ENCODE data around the gene TXNDC8. TPM values are rescaled to one million over a fixed set of nuclear protein-coding genes. Genes with fewer than 3 reads are reported as not detected.

The TXNDC8 gene
- total RNA-seq, 1 experiment from 2014 or later, result not detected

DNA sequence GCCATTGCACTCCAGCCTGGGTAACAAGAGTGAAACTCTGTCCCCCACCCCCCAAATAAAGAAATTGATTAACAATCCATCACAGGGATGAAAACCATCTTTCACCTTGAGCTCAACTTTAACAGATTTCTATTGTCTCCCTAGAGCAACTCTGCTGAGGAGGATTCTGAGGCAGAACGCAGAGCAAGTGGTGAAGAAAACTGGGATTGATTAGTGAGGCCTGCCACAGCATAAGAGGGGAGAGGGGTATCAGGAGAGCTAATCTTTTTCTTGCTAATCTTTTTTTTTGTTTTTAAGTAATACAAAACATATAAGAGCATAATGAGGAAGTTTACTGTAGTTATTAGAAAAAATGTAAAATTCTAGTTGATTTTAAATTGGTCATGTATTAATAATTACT is 8.9 kb downstream of the TXNDC8 start:
- Histone ChIP-seq H3K36me3 (ENCODE audit: control insufficient read depth, insufficient read depth, low read length) (no peaks in the 10 kb centered on the region), H3K27me3 (replicated peaks; ENCODE audit: control insufficient read depth, insufficient read depth, low read length) (no peaks in the 10 kb centered on the region), H3K9me3 (no peaks in the 10 kb centered on the region), H3K4me1 (no peaks in the 10 kb centered on the region; the same call in 1 of the 2 replicates), H3K4me3 (ENCODE audit: low read depth, low read length) (no peak overlapping the region)
- H3K4me1 Mint-ChIP-seq (ENCODE audit: low read depth, unreplicated experiment), result no peaks in the 10 kb centered on the region
- ChIA-PET CTCF (no interaction called here), POLR2A (interaction anchor here (0.5 kb wide), 1 partner anchor 72 kb away, joined by 11 read pairs; the partner anchor contains the start of gene TXN)
- intact Hi-C loops (cut with micrococcal nuclease; ENCODE audit: unreplicated experiment), result no loop called here
- H3K27me3 Mint-ChIP-seq (ENCODE audit: insufficient read depth, unreplicated experiment), result no peaks in the 10 kb centered on the region
- H3K9me3 Mint-ChIP-seq (ENCODE audit: unreplicated experiment), result no peaks in the 10 kb centered on the region
- no peak for DNase-seq
- no peak overlapping the region for H3K27ac Mint-ChIP-seq (ENCODE audit: unreplicated experiment)
- no TSS peak for BruUV-seq (replicated peaks)
- H3K36me3 Mint-ChIP-seq (ENCODE audit: insufficient read depth, unreplicated experiment), result no peaks in the 10 kb centered on the region
- TF ChIP-seq, protein P1, sequence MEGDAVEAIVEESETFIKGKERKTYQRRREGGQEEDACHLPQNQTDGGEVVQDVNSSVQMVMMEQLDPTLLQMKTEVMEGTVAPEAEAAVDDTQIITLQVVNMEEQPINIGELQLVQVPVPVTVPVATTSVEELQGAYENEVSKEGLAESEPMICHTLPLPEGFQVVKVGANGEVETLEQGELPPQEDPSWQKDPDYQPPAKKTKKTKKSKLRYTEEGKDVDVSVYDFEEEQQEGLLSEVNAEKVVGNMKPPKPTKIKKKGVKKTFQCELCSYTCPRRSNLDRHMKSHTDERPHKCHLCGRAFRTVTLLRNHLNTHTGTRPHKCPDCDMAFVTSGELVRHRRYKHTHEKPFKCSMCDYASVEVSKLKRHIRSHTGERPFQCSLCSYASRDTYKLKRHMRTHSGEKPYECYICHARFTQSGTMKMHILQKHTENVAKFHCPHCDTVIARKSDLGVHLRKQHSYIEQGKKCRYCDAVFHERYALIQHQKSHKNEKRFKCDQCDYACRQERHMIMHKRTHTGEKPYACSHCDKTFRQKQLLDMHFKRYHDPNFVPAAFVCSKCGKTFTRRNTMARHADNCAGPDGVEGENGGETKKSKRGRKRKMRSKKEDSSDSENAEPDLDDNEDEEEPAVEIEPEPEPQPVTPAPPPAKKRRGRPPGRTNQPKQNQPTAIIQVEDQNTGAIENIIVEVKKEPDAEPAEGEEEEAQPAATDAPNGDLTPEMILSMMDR (IDR thresholded peaks at IDR 0.05; ENCODE audit: insufficient read depth in 1 of 2, low read depth in 1 of 2, low read length in 1 of 2, severe bottlenecking in 1 of 2, unreplicated experiment in 1 of 2), result no peak
- no peak overlapping the region for H3K4me3 Mint-ChIP-seq (ENCODE audit: unreplicated experiment)

DNA sequence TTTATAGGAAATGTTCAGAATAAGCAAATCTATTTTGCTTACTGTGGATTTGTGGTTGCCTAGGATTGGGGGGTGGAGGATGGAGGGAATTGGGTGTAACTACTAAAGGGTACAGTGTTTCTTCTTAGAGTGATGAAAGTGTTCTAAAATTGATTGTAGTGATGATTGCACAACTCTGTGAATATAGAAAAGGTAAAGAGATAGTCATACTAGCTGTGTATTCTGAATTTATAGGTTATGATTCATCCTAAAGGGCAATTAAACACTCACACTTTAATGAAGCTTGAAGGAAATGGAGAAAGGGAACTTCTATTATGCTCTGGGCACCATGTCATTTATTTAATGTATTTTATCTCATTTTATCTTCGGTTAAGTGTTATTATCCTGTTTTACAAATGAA is 9.9 kb downstream of the TXNDC8 start:
- no peak overlapping the region for H3K4me3 ChIP-seq (ENCODE audit: low read depth, low read length)
- no peaks in the 10 kb centered on the region for H3K27me3 ChIP-seq (replicated peaks; ENCODE audit: control insufficient read depth, insufficient read depth, low read length)
- no peaks in the 10 kb centered on the region for H3K36me3 ChIP-seq (ENCODE audit: control insufficient read depth, insufficient read depth, low read length)
- DNase-seq, result no peak
- CTCF ChIA-PET, result no interaction called here
- POLR2A ChIA-PET, result no interaction called here
- H3K9me3 ChIP-seq, result no peaks in the 10 kb centered on the region
- intact Hi-C loops (cut with micrococcal nuclease; ENCODE audit: unreplicated experiment), result no loop called here
- Mint-ChIP-seq H3K4me1 (ENCODE audit: low read depth, unreplicated experiment) (no peaks in the 10 kb centered on the region), H3K36me3 (ENCODE audit: insufficient read depth, unreplicated experiment) (no peaks in the 10 kb centered on the region), H3K9me3 (ENCODE audit: unreplicated experiment) (no peaks in the 10 kb centered on the region), H3K4me3 (ENCODE audit: unreplicated experiment) (no peak overlapping the region), H3K27ac (ENCODE audit: unreplicated experiment) (no peak overlapping the region), H3K27me3 (ENCODE audit: insufficient read depth, unreplicated experiment) (no peaks in the 10 kb centered on the region)
- no peaks in the 10 kb centered on the region; the same call in 1 of the 2 replicates for H3K4me1 ChIP-seq
- TF ChIP-seq, protein P1 (IDR thresholded peaks at IDR 0.05; ENCODE audit: insufficient read depth in 1 of 2, low read depth in 1 of 2, low read length in 1 of 2, severe bottlenecking in 1 of 2, unreplicated experiment in 1 of 2), result no peak
- no TSS peak for BruUV-seq (replicated peaks)

DNA sequence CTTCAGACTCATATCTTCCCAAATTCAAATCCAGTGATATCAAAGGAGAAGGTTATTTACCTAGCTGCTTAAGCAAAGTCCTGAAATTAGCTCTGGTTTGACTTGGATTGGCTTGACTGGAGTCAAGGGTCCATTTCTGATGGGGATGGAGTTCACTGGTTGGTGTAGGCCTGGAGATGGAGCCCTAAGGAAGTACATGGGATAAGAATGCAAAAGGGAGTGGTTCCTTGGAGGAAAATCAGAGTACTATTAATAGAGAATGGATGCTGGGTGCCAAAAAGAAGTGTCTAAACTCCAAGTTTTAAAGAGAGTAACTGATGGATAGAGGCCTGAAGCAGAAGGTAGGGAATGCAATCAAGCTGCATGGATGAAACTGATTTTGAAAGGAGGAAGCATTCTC is 13.8 kb downstream of the TXNDC8 start:
- Mint-ChIP-seq H3K4me1 (ENCODE audit: low read depth, unreplicated experiment) (no peaks in the 10 kb centered on the region), H3K36me3 (ENCODE audit: insufficient read depth, unreplicated experiment) (no peaks in the 10 kb centered on the region), H3K4me3 (ENCODE audit: unreplicated experiment) (no peak overlapping the region)

More for the DNA sequence above, 13.8 kb downstream of the TXNDC8 start:
- intact Hi-C loops (cut with micrococcal nuclease; ENCODE audit: unreplicated experiment), result no loop called here
- TF ChIP-seq, protein P1 (IDR thresholded peaks at IDR 0.05; ENCODE audit: insufficient read depth in 1 of 2, low read depth in 1 of 2, low read length in 1 of 2, severe bottlenecking in 1 of 2, unreplicated experiment in 1 of 2), result no peak
- Histone ChIP-seq H3K27me3 (replicated peaks; ENCODE audit: control insufficient read depth, insufficient read depth, low read length) (no peaks in the 10 kb centered on the region), H3K4me1 (no peaks in the 10 kb centered on the region; the same call in 1 of the 2 replicates), H3K36me3 (ENCODE audit: control insufficient read depth, insufficient read depth, low read length) (no peaks in the 10 kb centered on the region), H3K9me3 (no peaks in the 10 kb centered on the region), H3K4me3 (ENCODE audit: low read depth, low read length) (no peak overlapping the region)
- no TSS peak for BruUV-seq (replicated peaks)
- ChIA-PET CTCF (no interaction called here), POLR2A (no interaction called here)
- H3K9me3 Mint-ChIP-seq (ENCODE audit: unreplicated experiment), result no peaks in the 10 kb centered on the region
- no peaks in the 10 kb centered on the region for H3K27me3 Mint-ChIP-seq (ENCODE audit: insufficient read depth, unreplicated experiment)
- no peak for DNase-seq
- H3K27ac Mint-ChIP-seq (ENCODE audit: unreplicated experiment), result no peak overlapping the region

All from Caco-2 (cell line).